Smooth muscle cell (in vitro differentiated cells): Measurements from ENCODE around the gene HSPG2. TPM values are rescaled to one million over a fixed set of nuclear protein-coding genes. Genes with fewer than 3 reads are reported as not detected.

Source experiments
- DNase-seq: peaks from one replicate; lab custom pipeline; 2025; ENCODE audit not compliant: unreplicated experiment; lab: John Stamatoyannopoulos, UW
- H2AFZ ChIP-seq: fragments of 200-600 bp; sonication (generic); 2 replicates; pipeline ENCODE4 v1.6.0; 2016; ENCODE audit warnings: antibody characterized with exemption, low read depth, mild to moderate bottlenecking
- H3F3A ChIP-seq: fragments of 200-600 bp; sonication (generic); 2 replicates; pipeline ENCODE4 v1.6.0; 2017; ENCODE audit warnings: antibody characterized with exemption, low read depth
- H3K27ac ChIP-seq: fragments of 200-600 bp; sonication (generic); 2 replicates; pipeline ENCODE4 v1.5.1; 2016; ENCODE audit warnings: low read depth, mild to moderate bottlenecking
- H3K27me3 ChIP-seq: fragments of 200-600 bp; sonication (generic); 2 replicates; pipeline ENCODE4 v1.6.1; 2016; ENCODE audit warnings: low read depth, mild to moderate bottlenecking
- H3K36me3 ChIP-seq: fragments of 200-600 bp; sonication (generic); 2 replicates; pipeline ENCODE4 v1.5.1; 2016; ENCODE audit warnings: low read depth
- H3K4me1 ChIP-seq: fragments of 200-600 bp; sonication (generic); 2 replicates; pipeline ENCODE4 v1.5.1; 2016; ENCODE audit warnings: low read depth
- H3K4me2 ChIP-seq: fragments of 200-600 bp; sonication (generic); 2 replicates; pipeline ENCODE4 v1.6.0; 2016; ENCODE audit warnings: mild to moderate bottlenecking
- H3K4me3 ChIP-seq: fragments of 200-600 bp; sonication (generic); 2 replicates; pipeline ENCODE4 v1.5.1; 2016; ENCODE audit warnings: mild to moderate bottlenecking
- H3K79me2 ChIP-seq: fragments of 200-600 bp; sonication (generic); 2 replicates; pipeline ENCODE4 v1.6.0; 2016; ENCODE audit warnings: low read depth, mild to moderate bottlenecking
- H3K9ac ChIP-seq: fragments of 200-600 bp; sonication (generic); 2 replicates; pipeline ENCODE4 v1.6.0; 2016; ENCODE audit warnings: low read depth
- H3K9me3 ChIP-seq: fragments of 200-600 bp; sonication (generic); replicated peaks from 2 replicates; pipeline ENCODE4 v1.5.1; 2016; ENCODE audit warnings: low read depth
- H4K20me1 ChIP-seq: fragments of 200-600 bp; sonication (generic); 2 replicates; pipeline ENCODE4 v1.6.0; 2016; ENCODE audit warnings: low read depth
- WGBS: methylation state at CpG from one replicate; pipeline ENCODE4 v1.1.7; 2016; ENCODE audit warnings: low lambda C conversion rate; 5-methylcytosine and 5-hydroxymethylcytosine counted together
- polyA plus RNA-seq: library from polyadenylated mRNA; unstranded; fragments of >200 nt; fragmentation: Nextera tagmentation; extraction: Ambion mirVana; gene quantifications from 2 replicates; pipeline ENCODE4 v1.2.1, GENCODE V29; 2016
- total RNA-seq: library from RNA; depleted of rRNA; stranded (reverse); fragments of >200 nt; gene quantifications from 2 replicates; pipeline ENCODE4 v1.2.3, GENCODE V29; 2014
- TF ChIP-seq, protein P1 (sequence below): fragments of 200-600 bp; sonication (generic); IDR thresholded peaks from 2 replicates; pipeline ENCODE4 v1.5.1; 2017; ENCODE audit warnings: borderline replicate concordance, mild to moderate bottlenecking, antibody characterized with exemption; ENCODE audit not compliant: insufficient read depth, poor library complexity, severe bottlenecking

The HSPG2 gene
- total and polyA plus RNA-seq, 2 experiments from 2014 or later = 40.7 to 46.7 TPM

GRCh38 chr1:21891621-21892479 lies 45.3 kb downstream of the HSPG2 start:
- TF ChIP-seq, protein P1, sequence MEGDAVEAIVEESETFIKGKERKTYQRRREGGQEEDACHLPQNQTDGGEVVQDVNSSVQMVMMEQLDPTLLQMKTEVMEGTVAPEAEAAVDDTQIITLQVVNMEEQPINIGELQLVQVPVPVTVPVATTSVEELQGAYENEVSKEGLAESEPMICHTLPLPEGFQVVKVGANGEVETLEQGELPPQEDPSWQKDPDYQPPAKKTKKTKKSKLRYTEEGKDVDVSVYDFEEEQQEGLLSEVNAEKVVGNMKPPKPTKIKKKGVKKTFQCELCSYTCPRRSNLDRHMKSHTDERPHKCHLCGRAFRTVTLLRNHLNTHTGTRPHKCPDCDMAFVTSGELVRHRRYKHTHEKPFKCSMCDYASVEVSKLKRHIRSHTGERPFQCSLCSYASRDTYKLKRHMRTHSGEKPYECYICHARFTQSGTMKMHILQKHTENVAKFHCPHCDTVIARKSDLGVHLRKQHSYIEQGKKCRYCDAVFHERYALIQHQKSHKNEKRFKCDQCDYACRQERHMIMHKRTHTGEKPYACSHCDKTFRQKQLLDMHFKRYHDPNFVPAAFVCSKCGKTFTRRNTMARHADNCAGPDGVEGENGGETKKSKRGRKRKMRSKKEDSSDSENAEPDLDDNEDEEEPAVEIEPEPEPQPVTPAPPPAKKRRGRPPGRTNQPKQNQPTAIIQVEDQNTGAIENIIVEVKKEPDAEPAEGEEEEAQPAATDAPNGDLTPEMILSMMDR = no peak
- no peak overlapping the region for H3K27ac ChIP-seq
- H3K79me2 ChIP-seq = no peaks in the 10 kb centered on the region
- H3K27me3 ChIP-seq = no peaks in the 10 kb centered on the region
- no peaks in the 10 kb centered on the region for H3K4me1 ChIP-seq
- no peak overlapping the region for H3K4me3 ChIP-seq
- H3K9me3 ChIP-seq = no peaks in the 10 kb centered on the region
- H4K20me1 ChIP-seq = peaks cover 48% of the 10 kb centered on the region
- H3K4me2 ChIP-seq = no peak overlapping the region
- H2AFZ ChIP-seq = no peak overlapping the region
- no peaks in the 10 kb centered on the region for H3F3A ChIP-seq
- no peak for DNase-seq
- H3K36me3 ChIP-seq = no peaks in the 10 kb centered on the region
- no peak overlapping the region for H3K9ac ChIP-seq
- WGBS = 97% methylated on average over 11 of the region's 20 CpGs

DNA sequence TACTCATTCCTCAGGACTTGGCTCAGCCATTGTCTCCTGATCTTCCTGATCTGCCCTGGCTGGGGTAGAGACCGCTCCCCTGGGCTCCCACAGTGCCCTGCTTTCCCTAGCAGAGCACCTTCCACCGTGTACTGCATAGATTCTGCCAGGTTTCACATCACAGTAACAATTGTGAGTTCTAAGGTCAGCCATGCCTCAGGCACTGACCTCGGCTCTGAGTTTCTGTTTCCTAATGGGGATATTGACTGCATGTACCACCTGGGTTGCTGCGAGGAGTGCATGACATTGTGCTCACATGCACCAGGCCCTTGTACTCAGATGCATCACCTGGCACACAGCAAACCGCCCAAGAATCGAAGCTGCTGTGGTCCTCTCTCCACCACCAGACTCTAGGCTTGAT lies 46.0 kb downstream of the HSPG2 start:
- Histone ChIP-seq H3K4me3 (no peak overlapping the region), H3K4me2 (no peak overlapping the region), H3K36me3 (no peaks in the 10 kb centered on the region), H3K27ac (no peak overlapping the region), H2AFZ (no peak overlapping the region), H3K4me1 (no peaks in the 10 kb centered on the region), H3F3A (no peaks in the 10 kb centered on the region), H3K9ac (no peak overlapping the region), H3K9me3 (no peaks in the 10 kb centered on the region), H4K20me1 (peaks cover 43% of the 10 kb centered on the region), H3K79me2 (no peaks in the 10 kb centered on the region), H3K27me3 (no peaks in the 10 kb centered on the region)
- TF ChIP-seq, protein P1 = no peak
- DNase-seq = no peak
- WGBS = 95% methylated on average over 6 of the region's 6 CpGs

DNA sequence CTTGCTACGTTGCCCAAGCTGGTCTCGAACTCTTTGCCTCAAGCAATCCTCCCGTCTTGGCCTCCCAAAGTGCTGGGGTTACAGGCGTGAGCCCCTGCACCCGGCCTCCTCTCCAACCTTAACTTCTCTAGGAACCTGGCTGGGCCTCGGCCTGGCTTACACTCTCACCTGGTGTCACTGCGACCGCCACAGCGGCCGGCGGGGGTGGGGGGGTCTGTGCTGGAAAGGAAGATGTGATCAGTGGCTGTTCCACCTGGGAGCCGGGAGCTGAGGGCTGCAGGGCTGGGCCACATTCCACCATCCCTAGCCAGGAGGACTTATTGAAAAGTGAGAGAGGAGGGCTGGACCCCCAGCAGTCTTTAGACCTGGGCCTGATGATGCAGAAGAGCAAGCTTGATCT lies 48.6 kb downstream of the HSPG2 start:
- Histone ChIP-seq H3K27ac (no peak overlapping the region), H3F3A (no peaks in the 10 kb centered on the region), H3K4me2 (no peak overlapping the region), H3K9me3 (no peaks in the 10 kb centered on the region), H3K4me1 (no peaks in the 10 kb centered on the region), H3K27me3 (no peaks in the 10 kb centered on the region), H4K20me1 (peaks cover 30% of the 10 kb centered on the region), H3K36me3 (no peaks in the 10 kb centered on the region), H3K4me3 (no peak overlapping the region), H2AFZ (no peak overlapping the region), H3K9ac (no peak overlapping the region), H3K79me2 (no peaks in the 10 kb centered on the region)
- WGBS = 96% methylated on average over 12 of the region's 12 CpGs
- TF ChIP-seq, protein P1 = no peak
- DNase-seq = no peak

DNA sequence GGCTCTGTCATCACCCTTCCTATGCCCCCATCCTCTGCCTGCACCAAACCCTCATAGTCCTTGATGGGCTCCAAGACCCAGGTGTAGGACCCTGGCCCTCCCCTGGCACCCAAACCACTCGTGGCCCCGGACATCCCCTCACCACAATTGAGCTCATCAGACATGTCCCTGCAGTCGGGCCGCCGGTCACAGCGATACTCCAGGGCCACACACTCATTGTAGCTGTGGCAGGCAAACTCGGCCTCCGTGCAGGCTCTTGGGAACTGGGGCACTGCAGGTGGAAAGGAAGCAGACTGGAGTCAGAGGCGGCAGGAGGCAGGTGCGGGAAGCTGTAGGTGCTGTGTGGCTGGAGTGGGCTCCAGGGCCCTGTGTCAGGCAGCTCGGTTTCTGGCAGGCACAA lies 49.3 kb downstream of the HSPG2 start:
- H3K36me3 ChIP-seq = no peaks in the 10 kb centered on the region
- no peak overlapping the region for H3K27ac ChIP-seq
- H2AFZ ChIP-seq = no peak overlapping the region
- TF ChIP-seq, protein P1 = no peak
- peaks cover 25% of the 10 kb centered on the region for H4K20me1 ChIP-seq
- no peak for DNase-seq
- WGBS = 97% methylated on average over 11 of the region's 11 CpGs
- H3F3A ChIP-seq = no peaks in the 10 kb centered on the region
- H3K9me3 ChIP-seq = no peaks in the 10 kb centered on the region
- H3K4me3 ChIP-seq = no peak overlapping the region
- no peak overlapping the region for H3K4me2 ChIP-seq
- H3K27me3 ChIP-seq = no peaks in the 10 kb centered on the region
- no peaks in the 10 kb centered on the region for H3K4me1 ChIP-seq
- no peak overlapping the region for H3K9ac ChIP-seq
- no peaks in the 10 kb centered on the region for H3K79me2 ChIP-seq
